Activated naive CD8-positive, alpha-beta T cell treated with anti-CD3 and anti-CD28 coated beads, Interleukin-2, amount 10 ng/mL, durations not matched to agents 7 days and 5 days (primary cell): ENCODE measurements around the gene BCHE. TPM values are rescaled to one million over a fixed set of nuclear protein-coding genes. Genes with fewer than 3 reads are reported as not detected.

Experiments used
- ATAC-seq: fragments of 150-1000 bp; cut with Tn5 transposase; one replicate; pipeline ENCODE4 v1.10.0; 2021; ENCODE audit warnings: low read depth, moderate library complexity
- POLR2A ChIA-PET: fragments of 350-600 bp; sonication (Branson Sonifier 250); formaldehyde crosslinking; loops from one replicate; lab custom pipeline; 2021; ENCODE audit warnings: antibody characterized with exemption; lab: Charles Lee
- DNase-seq: peaks from one replicate; pipeline ENCODE4 v3.0.0; 2021
- H3K27ac Mint-ChIP-seq: one replicate; pipeline ENCODE4 v1.8.0; 2022; ENCODE audit warnings: mild to moderate bottlenecking, mixed read lengths
- H3K27me3 Mint-ChIP-seq: one replicate; pipeline ENCODE4 v1.8.0; 2022; ENCODE audit warnings: mild to moderate bottlenecking, moderate library complexity, mixed read lengths
- H3K36me3 Mint-ChIP-seq: one replicate; pipeline ENCODE4 v1.8.0; 2021; ENCODE audit warnings: mild to moderate bottlenecking, mixed read lengths
- H3K4me1 Mint-ChIP-seq: one replicate; pipeline ENCODE4 v1.8.0; 2021; ENCODE audit warnings: mixed read lengths
- H3K4me3 Mint-ChIP-seq: one replicate; pipeline ENCODE4 v1.8.0; 2022; ENCODE audit warnings: mild to moderate bottlenecking, moderate library complexity, mixed read lengths
- H3K9me3 Mint-ChIP-seq: one replicate; pipeline ENCODE4 v1.8.0; 2021; ENCODE audit warnings: mixed read lengths
- total RNA-seq, 2 experiments: library from RNA; stranded (reverse); gene quantifications; one replicate each; pipeline ENCODE4 v1.2.3, GENCODE V29; 2021

BCHE gene
- total RNA-seq, 2 experiments from 2014 or later, result not detected

- no peak for ATAC-seq
These were observed 36.3 kb downstream of the BCHE start for GRCh38 chr3:165800970-165801369.

GRCh38 chr3:165799026-165799425 is 38.2 kb downstream of the BCHE start:
- POLR2A ChIA-PET, result no interaction called here
- DNase-seq (no peak), ATAC-seq (no peak)
- Mint-ChIP-seq H3K4me3 (no peak overlapping the region), H3K9me3 (peaks cover 2% of the 10 kb centered on the region), H3K36me3 (no peaks in the 10 kb centered on the region), H3K4me1 (no peaks in the 10 kb centered on the region), H3K27me3 (no peaks in the 10 kb centered on the region), H3K27ac (no peak overlapping the region)

More at GRCh38 chr3:165800970-165801369, 36.3 kb downstream of the BCHE start:
- H3K9me3 Mint-ChIP-seq, result peaks cover 2% of the 10 kb centered on the region
- DNase-seq, result no peak
- H3K27me3 Mint-ChIP-seq, result no peaks in the 10 kb centered on the region
- no peak overlapping the region for H3K4me3 Mint-ChIP-seq
- H3K36me3 Mint-ChIP-seq, result no peaks in the 10 kb centered on the region
- H3K4me1 Mint-ChIP-seq, result no peaks in the 10 kb centered on the region
- H3K27ac Mint-ChIP-seq, result no peak overlapping the region
- POLR2A ChIA-PET, result no interaction called here

- Mint-ChIP-seq H3K36me3 (no peaks in the 10 kb centered on the region), H3K4me3 (no peak overlapping the region), H3K4me1 (no peaks in the 10 kb centered on the region), H3K27ac (no peak overlapping the region), H3K9me3 (peaks cover 2% of the 10 kb centered on the region), H3K27me3 (no peaks in the 10 kb centered on the region)
- DNase-seq (no peak), ATAC-seq (no peak)
- POLR2A ChIA-PET, result no interaction called here
These were observed 39.7 kb downstream of the BCHE start for GRCh38 chr3:165797551-165797950.

GRCh38 chr3:165796701-165797100 is 40.5 kb downstream of the BCHE start:
- H3K27ac Mint-ChIP-seq, result no peak overlapping the region
- no peaks in the 10 kb centered on the region for H3K27me3 Mint-ChIP-seq
- no peak overlapping the region for H3K4me3 Mint-ChIP-seq
- H3K4me1 Mint-ChIP-seq, result no peaks in the 10 kb centered on the region
- DNase-seq (no peak), ATAC-seq (no peak)
- POLR2A ChIA-PET, result no interaction called here
- H3K9me3 Mint-ChIP-seq, result peaks cover 2% of the 10 kb centered on the region
- no peaks in the 10 kb centered on the region for H3K36me3 Mint-ChIP-seq

DNA sequence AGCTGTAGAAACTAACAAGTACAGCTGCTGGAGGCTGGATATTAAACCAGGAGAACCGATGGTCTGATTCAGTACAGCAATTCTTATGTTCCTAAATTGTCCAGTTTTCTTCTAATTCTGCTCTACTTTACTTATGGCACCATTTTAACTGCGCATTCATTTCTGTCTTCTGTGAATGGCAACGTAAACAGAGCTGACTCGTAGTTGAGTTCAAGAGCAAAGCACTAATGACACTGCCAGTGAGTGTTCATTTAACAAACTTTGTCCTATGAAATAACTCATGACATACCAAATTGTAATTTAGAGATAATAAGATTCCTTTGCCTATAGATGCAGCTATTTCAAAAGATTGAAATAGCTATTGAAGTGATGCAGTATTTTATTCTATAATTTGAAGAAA is 48.7 kb downstream of the BCHE start:
- Mint-ChIP-seq H3K27ac (no peak overlapping the region), H3K36me3 (no peaks in the 10 kb centered on the region), H3K4me3 (no peak overlapping the region), H3K4me1 (no peaks in the 10 kb centered on the region), H3K27me3 (no peaks in the 10 kb centered on the region), H3K9me3 (peaks cover 10% of the 10 kb centered on the region)
- POLR2A ChIA-PET, result no interaction called here
- DNase-seq, result no peak
- ATAC-seq, result no peak

GRCh38 chr3:165786013-165786412 is 51.2 kb downstream of the BCHE start:
- ATAC-seq, result no peak
- no peaks in the 10 kb centered on the region for H3K36me3 Mint-ChIP-seq
- H3K27me3 Mint-ChIP-seq, result no peaks in the 10 kb centered on the region
- DNase-seq, result no peak
- H3K9me3 Mint-ChIP-seq, result peaks cover 9% of the 10 kb centered on the region
- H3K27ac Mint-ChIP-seq, result no peak overlapping the region
- no peak overlapping the region for H3K4me3 Mint-ChIP-seq
- H3K4me1 Mint-ChIP-seq, result no peaks in the 10 kb centered on the region
- POLR2A ChIA-PET, result no interaction called here

DNA sequence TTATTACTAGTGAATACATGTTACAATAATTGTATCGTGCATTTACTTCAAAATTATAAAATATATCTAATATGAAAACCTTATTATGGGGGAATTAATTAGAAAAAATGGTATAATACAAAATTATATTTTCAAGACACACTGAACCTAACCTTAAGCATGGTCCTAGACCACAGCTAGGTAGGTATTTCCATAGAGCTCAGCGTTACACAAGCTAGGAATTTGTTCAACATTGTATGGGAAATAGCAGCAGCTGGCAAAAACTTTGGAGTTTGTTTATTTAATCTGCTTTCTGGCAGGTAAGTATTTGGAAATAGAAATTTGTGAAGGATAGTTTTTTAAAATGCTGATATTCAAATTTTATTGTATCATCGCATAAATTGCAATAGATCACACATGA is 52.9 kb downstream of the BCHE start:
- H3K27ac Mint-ChIP-seq, result no peak overlapping the region
- no peaks in the 10 kb centered on the region for H3K36me3 Mint-ChIP-seq
- H3K27me3 Mint-ChIP-seq, result no peaks in the 10 kb centered on the region
- POLR2A ChIA-PET, result no interaction called here
- ATAC-seq (no peak), DNase-seq (no peak)
- peaks cover 2% of the 10 kb centered on the region for H3K9me3 Mint-ChIP-seq
- H3K4me3 Mint-ChIP-seq, result no peak overlapping the region
- H3K4me1 Mint-ChIP-seq, result no peaks in the 10 kb centered on the region

- H3K27me3 Mint-ChIP-seq, result no peaks in the 10 kb centered on the region
- peaks cover 2% of the 10 kb centered on the region for H3K9me3 Mint-ChIP-seq
- ATAC-seq (no peak), DNase-seq (no peak)
- no peaks in the 10 kb centered on the region for H3K4me1 Mint-ChIP-seq
- H3K27ac Mint-ChIP-seq, result no peak overlapping the region
- POLR2A ChIA-PET, result no interaction called here
- no peak overlapping the region for H3K4me3 Mint-ChIP-seq
- H3K36me3 Mint-ChIP-seq, result no peaks in the 10 kb centered on the region
These were observed 53.8 kb downstream of the BCHE start for GRCh38 chr3:165783383-165783782.

GRCh38 chr3:165778891-165779290 is 58.3 kb downstream of the BCHE start:
- Mint-ChIP-seq H3K4me1 (no peaks in the 10 kb centered on the region), H3K27ac (no peak overlapping the region), H3K27me3 (no peaks in the 10 kb centered on the region), H3K36me3 (no peaks in the 10 kb centered on the region), H3K4me3 (no peak overlapping the region), H3K9me3 (peaks cover 2% of the 10 kb centered on the region)
- no peak for ATAC-seq
- POLR2A ChIA-PET, result no interaction called here
- no peak for DNase-seq

DNA sequence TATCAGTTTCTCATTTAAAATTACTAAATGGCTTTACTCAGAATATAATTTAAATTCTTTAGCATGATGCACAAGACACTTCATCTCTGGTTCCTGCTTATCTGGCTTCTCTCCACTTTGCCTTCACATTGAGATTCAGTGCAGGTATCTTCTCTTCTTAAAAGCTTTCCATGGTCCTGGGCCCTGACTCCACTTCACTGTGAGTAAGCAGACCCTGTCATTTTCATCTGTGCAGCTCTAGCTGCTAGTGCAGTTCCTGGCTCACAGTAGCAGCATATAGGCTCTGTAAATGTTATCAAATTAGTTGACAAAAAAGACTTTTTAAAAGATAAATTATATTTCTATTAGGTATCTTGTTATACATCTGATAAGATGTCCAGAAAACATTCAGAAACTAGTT is 58.8 kb downstream of the BCHE start:
- Mint-ChIP-seq H3K36me3 (no peaks in the 10 kb centered on the region), H3K27me3 (no peaks in the 10 kb centered on the region), H3K4me3 (no peak overlapping the region), H3K27ac (no peak overlapping the region), H3K4me1 (no peaks in the 10 kb centered on the region), H3K9me3 (peaks cover 2% of the 10 kb centered on the region)
- DNase-seq, result no peak
- ATAC-seq, result no peak
- POLR2A ChIA-PET, result no interaction called here

DNA sequence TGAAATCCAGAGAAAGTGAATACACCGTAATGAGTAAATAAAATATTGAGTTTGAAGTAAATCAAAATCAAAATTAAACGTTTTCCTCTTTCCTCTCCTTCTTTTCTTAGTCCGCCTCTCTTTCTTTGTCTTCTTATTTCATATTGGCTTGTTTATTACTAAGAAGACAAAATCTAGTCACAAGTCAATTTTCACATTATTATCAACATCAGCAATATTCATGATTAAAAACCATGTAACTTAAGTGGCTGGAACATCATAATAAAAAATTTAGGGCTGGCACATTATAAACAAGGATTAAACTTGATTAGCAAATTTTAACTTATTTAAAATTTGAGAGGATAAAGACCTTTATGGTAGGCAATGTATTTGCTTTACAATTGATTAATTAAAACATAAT is 61.4 kb downstream of the BCHE start:
- POLR2A ChIA-PET, result no interaction called here
- no peaks in the 10 kb centered on the region for H3K36me3 Mint-ChIP-seq
- DNase-seq, result no peak
- no peak for ATAC-seq
- no peaks in the 10 kb centered on the region for H3K27me3 Mint-ChIP-seq
- H3K27ac Mint-ChIP-seq, result no peak overlapping the region
- no peaks in the 10 kb centered on the region for H3K4me1 Mint-ChIP-seq
- H3K4me3 Mint-ChIP-seq, result no peak overlapping the region
- no peaks in the 10 kb centered on the region for H3K9me3 Mint-ChIP-seq

- Mint-ChIP-seq H3K27ac (no peak overlapping the region), H3K4me1 (no peaks in the 10 kb centered on the region), H3K36me3 (no peaks in the 10 kb centered on the region), H3K9me3 (peaks cover 2% of the 10 kb centered on the region), H3K27me3 (no peaks in the 10 kb centered on the region), H3K4me3 (no peak overlapping the region)
- ATAC-seq (no peak), DNase-seq (no peak)
- POLR2A ChIA-PET, result no interaction called here
These were observed 66.4 kb downstream of the BCHE start for GRCh38 chr3:165770781-165771180.

- ATAC-seq (no peak), DNase-seq (no peak)
- Mint-ChIP-seq H3K36me3 (no peaks in the 10 kb centered on the region), H3K9me3 (peaks cover 2% of the 10 kb centered on the region), H3K4me3 (no peak overlapping the region), H3K4me1 (no peaks in the 10 kb centered on the region), H3K27me3 (no peaks in the 10 kb centered on the region), H3K27ac (no peak overlapping the region)
- POLR2A ChIA-PET, result no interaction called here
These were observed 68.5 kb downstream of the BCHE start for GRCh38 chr3:165768680-165769079.

GRCh38 chr3:165759041-165759440 is 78.2 kb downstream of the BCHE start:
- H3K9me3 Mint-ChIP-seq, result peaks cover 3% of the 10 kb centered on the region
- no peaks in the 10 kb centered on the region for H3K4me1 Mint-ChIP-seq
- no peaks in the 10 kb centered on the region for H3K27me3 Mint-ChIP-seq
- ATAC-seq (no peak), DNase-seq (no peak)
- POLR2A ChIA-PET, result no interaction called here
- H3K27ac Mint-ChIP-seq, result no peak overlapping the region
- no peaks in the 10 kb centered on the region for H3K36me3 Mint-ChIP-seq
- no peak overlapping the region for H3K4me3 Mint-ChIP-seq

GRCh38 chr3:165755571-165755970 is 81.7 kb downstream of the BCHE start:
- no peak overlapping the region for H3K4me3 Mint-ChIP-seq
- POLR2A ChIA-PET, result no interaction called here
- H3K4me1 Mint-ChIP-seq, result no peaks in the 10 kb centered on the region
- H3K27me3 Mint-ChIP-seq, result no peaks in the 10 kb centered on the region
- ATAC-seq, result no peak
- no peaks in the 10 kb centered on the region for H3K36me3 Mint-ChIP-seq
- peaks cover 3% of the 10 kb centered on the region for H3K9me3 Mint-ChIP-seq
- no peak overlapping the region for H3K27ac Mint-ChIP-seq
- no peak for DNase-seq
